ENCODE measurements around the gene LRFN3.

DNA sequence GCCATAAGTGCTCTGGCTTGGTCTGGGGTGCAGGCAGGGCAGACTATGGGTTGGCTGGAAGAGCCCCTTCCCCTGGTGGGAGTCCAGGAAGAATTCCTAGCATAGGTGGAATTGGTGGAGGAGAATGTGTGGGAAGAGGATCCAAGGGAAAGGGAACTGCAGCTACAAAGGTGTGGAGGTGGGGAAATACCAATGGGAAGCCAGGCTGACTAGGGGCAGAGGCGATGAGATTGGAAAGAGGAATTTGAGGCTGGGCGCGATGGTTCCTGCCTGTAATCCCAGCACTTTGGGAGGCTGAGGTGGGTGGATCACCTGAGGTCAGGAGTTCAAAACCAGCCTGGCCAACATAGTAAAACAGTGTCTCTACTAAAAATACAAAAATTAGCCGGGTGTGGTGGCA, 54.0 kb downstream of the LRFN3 start:
- TF ChIP-seq, protein P1, sequence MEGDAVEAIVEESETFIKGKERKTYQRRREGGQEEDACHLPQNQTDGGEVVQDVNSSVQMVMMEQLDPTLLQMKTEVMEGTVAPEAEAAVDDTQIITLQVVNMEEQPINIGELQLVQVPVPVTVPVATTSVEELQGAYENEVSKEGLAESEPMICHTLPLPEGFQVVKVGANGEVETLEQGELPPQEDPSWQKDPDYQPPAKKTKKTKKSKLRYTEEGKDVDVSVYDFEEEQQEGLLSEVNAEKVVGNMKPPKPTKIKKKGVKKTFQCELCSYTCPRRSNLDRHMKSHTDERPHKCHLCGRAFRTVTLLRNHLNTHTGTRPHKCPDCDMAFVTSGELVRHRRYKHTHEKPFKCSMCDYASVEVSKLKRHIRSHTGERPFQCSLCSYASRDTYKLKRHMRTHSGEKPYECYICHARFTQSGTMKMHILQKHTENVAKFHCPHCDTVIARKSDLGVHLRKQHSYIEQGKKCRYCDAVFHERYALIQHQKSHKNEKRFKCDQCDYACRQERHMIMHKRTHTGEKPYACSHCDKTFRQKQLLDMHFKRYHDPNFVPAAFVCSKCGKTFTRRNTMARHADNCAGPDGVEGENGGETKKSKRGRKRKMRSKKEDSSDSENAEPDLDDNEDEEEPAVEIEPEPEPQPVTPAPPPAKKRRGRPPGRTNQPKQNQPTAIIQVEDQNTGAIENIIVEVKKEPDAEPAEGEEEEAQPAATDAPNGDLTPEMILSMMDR (IDR thresholded peaks at IDR 0.05; ENCODE audit: insufficient read depth, low read depth, low read length): no peak
- no peak for TF ChIP-seq EZH2 (IDR thresholded peaks at IDR 0.05; ENCODE audit: insufficient read depth, low read length)

Measured in astrocyte (in vitro differentiated cells and primary cell).